ENCODE results near the gene TSHZ2.

GRCh38 chr20:52965819-52966218, 6.3 kb upstream of the TSHZ2 start:
- TF ChIP-seq, protein P1, sequence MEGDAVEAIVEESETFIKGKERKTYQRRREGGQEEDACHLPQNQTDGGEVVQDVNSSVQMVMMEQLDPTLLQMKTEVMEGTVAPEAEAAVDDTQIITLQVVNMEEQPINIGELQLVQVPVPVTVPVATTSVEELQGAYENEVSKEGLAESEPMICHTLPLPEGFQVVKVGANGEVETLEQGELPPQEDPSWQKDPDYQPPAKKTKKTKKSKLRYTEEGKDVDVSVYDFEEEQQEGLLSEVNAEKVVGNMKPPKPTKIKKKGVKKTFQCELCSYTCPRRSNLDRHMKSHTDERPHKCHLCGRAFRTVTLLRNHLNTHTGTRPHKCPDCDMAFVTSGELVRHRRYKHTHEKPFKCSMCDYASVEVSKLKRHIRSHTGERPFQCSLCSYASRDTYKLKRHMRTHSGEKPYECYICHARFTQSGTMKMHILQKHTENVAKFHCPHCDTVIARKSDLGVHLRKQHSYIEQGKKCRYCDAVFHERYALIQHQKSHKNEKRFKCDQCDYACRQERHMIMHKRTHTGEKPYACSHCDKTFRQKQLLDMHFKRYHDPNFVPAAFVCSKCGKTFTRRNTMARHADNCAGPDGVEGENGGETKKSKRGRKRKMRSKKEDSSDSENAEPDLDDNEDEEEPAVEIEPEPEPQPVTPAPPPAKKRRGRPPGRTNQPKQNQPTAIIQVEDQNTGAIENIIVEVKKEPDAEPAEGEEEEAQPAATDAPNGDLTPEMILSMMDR (conservative IDR thresholded peaks at IDR 0.05 in 1 of 2, IDR thresholded peaks at IDR 0.05 in 1 of 2; ENCODE audit: extremely low read depth in 1 of 2, insufficient read depth in 1 of 2, low read depth in 1 of 2, low read length in 2 of 2) = no peak
- no peak for TF ChIP-seq EZH2 (IDR thresholded peaks at IDR 0.05; ENCODE audit: borderline replicate concordance, low read length)
